Natural killer cell (primary cell): Measurements from ENCODE around the gene DNM2. TPM values are rescaled to one million over a fixed set of nuclear protein-coding genes. Genes with fewer than 3 reads are reported as not detected.
"Not testable (repeated sequence)": the region's sequence is repeated elsewhere in the genome, so short reads cannot be mapped to it uniquely, and the experiment has no call there.

Experiments used
- ATAC-seq, 3 donors: fragments of 150-1000 bp in 2 of 3; fragments of 200-7000 bp in 1 of 3; cut with Tn5 transposase; 1 replicate in 1 of 3; 2 replicates in 2 of 3; pipeline ENCODE4 v1.10.0; 2021; ENCODE audit warnings: mild to moderate bottlenecking in 2 of 3, moderate library complexity in 2 of 3
- DNase-seq, 2 donors: peaks; one replicate each; pipeline versions ENCODE4 v3.0.0 to v3.0.0-alpha.2; 2013 to 2021; ENCODE audit warnings: mixed read lengths in 1 of 2
- H3K27ac ChIP-seq: one replicate; pipeline ENCODE4 v1.5.1; 2013; ENCODE audit warnings: mild to moderate bottlenecking, low read length
- H3K27me3 ChIP-seq: one replicate; pipeline ENCODE4 v1.6.1; 2013; ENCODE audit warnings: low read length; ENCODE audit not compliant: control insufficient read depth, insufficient read depth
- H3K36me3 ChIP-seq: one replicate; pipeline ENCODE4 v1.6.1; 2013; ENCODE audit warnings: low read length; ENCODE audit not compliant: control insufficient read depth, insufficient read depth
- H3K4me1 ChIP-seq: one replicate; pipeline ENCODE4 v1.6.1; 2013; ENCODE audit warnings: low read length; ENCODE audit not compliant: control insufficient read depth, insufficient read depth
- H3K4me3 ChIP-seq: one replicate; pipeline ENCODE4 v1.5.1; 2013; ENCODE audit warnings: low read length
- H3K9me3 ChIP-seq: one replicate; pipeline ENCODE4 v1.6.1; 2013; ENCODE audit warnings: low read length; ENCODE audit not compliant: control insufficient read depth, insufficient read depth
- H3K27ac Mint-ChIP-seq, 2 donors: one replicate each; pipeline ENCODE4 v1.8.0; 2022; ENCODE audit warnings: mild to moderate bottlenecking in 2 of 2, mixed read lengths in 2 of 2, moderate library complexity in 1 of 2
- H3K27me3 Mint-ChIP-seq, 2 donors: one replicate each; pipeline ENCODE4 v1.8.0; 2022; ENCODE audit warnings: low read depth in 2 of 2, mixed read lengths in 2 of 2
- H3K36me3 Mint-ChIP-seq: one replicate; pipeline ENCODE4 v1.8.0; 2022; ENCODE audit warnings: mixed read lengths
- H3K4me1 Mint-ChIP-seq, 2 donors: one replicate each; pipeline ENCODE4 v1.8.0; 2022; ENCODE audit warnings: mixed read lengths in 2 of 2
- H3K4me3 Mint-ChIP-seq: one replicate; pipeline ENCODE4 v1.8.0; 2022; ENCODE audit warnings: mild to moderate bottlenecking, moderate library complexity, mixed read lengths
- H3K9me3 Mint-ChIP-seq, 2 donors: one replicate each; pipeline ENCODE4 v1.8.0; 2022; ENCODE audit warnings: mixed read lengths in 2 of 2
- WGBS: methylation state at CpG from one replicate; pipeline ENCODE4 v1.1.7; 2013; ENCODE audit warnings: missing lambda C conversion rate; ENCODE audit not compliant: insufficient coverage; 5-methylcytosine and 5-hydroxymethylcytosine counted together
- intact Hi-C: fragments of 100-400 bp; cut with micrococcal nuclease; formaldehyde crosslinking; loops from one replicate; pipeline ENCODE4 v1.14.2; 2022
- total RNA-seq, 4 donors: library from RNA; stranded (reverse); fragments of 120-200 nt in 1 of 4; gene quantifications; one replicate each; pipeline versions ENCODE4 v1.2.3 to v1.2.4, GENCODE V29; 2013 to 2022
- TF ChIP-seq, protein P1 (sequence below): fragments of 200-600 bp; IDR thresholded peaks from one replicate; pipeline ENCODE4 v1.8.0; 2022; ENCODE audit warnings: antibody characterized with exemption

DNM2 gene
- total RNA-seq, 3 donors from 2014 or later (not counting 1 experiment from before 2014, with no cell fraction given) = 419 to 491 (median 428) TPM

DNA sequence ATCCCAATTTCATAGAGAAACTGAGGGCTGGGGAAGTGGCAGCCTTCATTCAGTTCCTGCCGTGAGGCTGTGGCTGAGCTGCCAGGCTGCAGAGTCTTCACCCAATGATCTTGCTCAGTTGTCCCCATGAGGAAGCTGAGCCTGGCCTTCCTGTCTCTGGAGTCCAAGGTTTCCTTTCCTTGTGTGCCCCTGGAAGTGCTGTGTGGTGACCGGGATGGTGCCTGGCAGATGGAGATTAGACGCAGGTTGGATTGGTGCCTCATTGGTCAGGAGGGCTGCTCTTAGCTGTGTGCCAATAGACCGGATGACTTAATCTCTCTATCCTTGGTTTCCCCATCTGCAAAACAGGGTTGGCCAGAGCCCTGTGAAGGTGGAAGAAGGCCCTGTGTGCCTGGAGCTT lies 24.6 kb downstream of the DNM2 start:
- H3K36me3 Mint-ChIP-seq = no peaks in the 10 kb centered on the region
- no peak for DNase-seq
- Histone ChIP-seq H3K27ac (no peak overlapping the region), H3K4me3 (no peak overlapping the region), H3K4me1 (peaks cover 53% of the 10 kb centered on the region), H3K36me3 (no peaks in the 10 kb centered on the region), H3K27me3 (no peaks in the 10 kb centered on the region), H3K9me3 (no peaks in the 10 kb centered on the region)
- no peaks in the 10 kb centered on the region for H3K9me3 Mint-ChIP-seq
- H3K4me1 Mint-ChIP-seq = peaks cover 42 to 50% of the 10 kb centered on the region in 2 donors
- WGBS = 74% methylated on average over 4 of the region's 4 CpGs
- no peak for ATAC-seq
- peak overlapping the region in 1 of 2 donors; percentile 85 for H3K27ac Mint-ChIP-seq
- TF ChIP-seq, protein P1, sequence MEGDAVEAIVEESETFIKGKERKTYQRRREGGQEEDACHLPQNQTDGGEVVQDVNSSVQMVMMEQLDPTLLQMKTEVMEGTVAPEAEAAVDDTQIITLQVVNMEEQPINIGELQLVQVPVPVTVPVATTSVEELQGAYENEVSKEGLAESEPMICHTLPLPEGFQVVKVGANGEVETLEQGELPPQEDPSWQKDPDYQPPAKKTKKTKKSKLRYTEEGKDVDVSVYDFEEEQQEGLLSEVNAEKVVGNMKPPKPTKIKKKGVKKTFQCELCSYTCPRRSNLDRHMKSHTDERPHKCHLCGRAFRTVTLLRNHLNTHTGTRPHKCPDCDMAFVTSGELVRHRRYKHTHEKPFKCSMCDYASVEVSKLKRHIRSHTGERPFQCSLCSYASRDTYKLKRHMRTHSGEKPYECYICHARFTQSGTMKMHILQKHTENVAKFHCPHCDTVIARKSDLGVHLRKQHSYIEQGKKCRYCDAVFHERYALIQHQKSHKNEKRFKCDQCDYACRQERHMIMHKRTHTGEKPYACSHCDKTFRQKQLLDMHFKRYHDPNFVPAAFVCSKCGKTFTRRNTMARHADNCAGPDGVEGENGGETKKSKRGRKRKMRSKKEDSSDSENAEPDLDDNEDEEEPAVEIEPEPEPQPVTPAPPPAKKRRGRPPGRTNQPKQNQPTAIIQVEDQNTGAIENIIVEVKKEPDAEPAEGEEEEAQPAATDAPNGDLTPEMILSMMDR = no peak
- no peaks in the 10 kb centered on the region for H3K27me3 Mint-ChIP-seq
- intact Hi-C loops = no loop called here
- H3K4me3 Mint-ChIP-seq = no peak overlapping the region

GRCh38 chr19:10744253-10744798 lies 26.4 kb downstream of the DNM2 start:
- 85% methylated on average over 11 of the region's 11 CpGs for WGBS
- H3K36me3 Mint-ChIP-seq = no peaks in the 10 kb centered on the region
- H3K4me3 Mint-ChIP-seq = no peak overlapping the region
- no peaks in the 10 kb centered on the region for H3K36me3 ChIP-seq
- no peaks in the 10 kb centered on the region for H3K27me3 Mint-ChIP-seq
- no peak overlapping the region for H3K27ac Mint-ChIP-seq
- H3K4me3 ChIP-seq = no peak overlapping the region
- peaks cover 54 to 63% of the 10 kb centered on the region in 2 donors for H3K4me1 Mint-ChIP-seq
- ATAC-seq (no peak), DNase-seq (no peak)
- H3K4me1 ChIP-seq = peaks cover 57% of the 10 kb centered on the region
- no peak overlapping the region for H3K27ac ChIP-seq
- H3K9me3 ChIP-seq = no peaks in the 10 kb centered on the region
- H3K27me3 ChIP-seq = no peaks in the 10 kb centered on the region
- TF ChIP-seq, protein P1 = no peak
- intact Hi-C loops = no loop called here
- H3K9me3 Mint-ChIP-seq = no peaks in the 10 kb centered on the region

- no peak overlapping the region for H3K27ac ChIP-seq
These were observed 27.0 kb downstream of the DNM2 start for GRCh38 chr19:10744801-10745293.

GRCh38 chr19:10746437-10746836 lies 28.6 kb downstream of the DNM2 start:
- H3K4me3 Mint-ChIP-seq, H3K27me3 ChIP-seq, ATAC-seq, H3K27me3 Mint-ChIP-seq, intact Hi-C loops, H3K4me3 ChIP-seq, H3K36me3 ChIP-seq, H3K9me3 Mint-ChIP-seq, DNase-seq, H3K9me3 ChIP-seq, H3K36me3 Mint-ChIP-seq, H3K27ac ChIP-seq: not testable (repeated sequence)
- Mint-ChIP-seq H3K4me1 (peaks cover 64 to 69% of the 10 kb centered on the region in 2 donors), H3K27ac (peak overlapping the region; percentile 79 to 97)
- WGBS = 94% methylated on average over 8 of the region's 8 CpGs
- H3K4me1 ChIP-seq = peaks cover 76% of the 10 kb centered on the region

More at GRCh38 chr19:10744801-10745293, 27.0 kb downstream of the DNM2 start:
- no peaks in the 10 kb centered on the region for H3K36me3 Mint-ChIP-seq
- TF ChIP-seq, protein P1 = no peak
- DNase-seq (no peak), ATAC-seq (no peak)
- no peaks in the 10 kb centered on the region for H3K9me3 Mint-ChIP-seq
- H3K4me1 Mint-ChIP-seq = peaks cover 59 to 68% of the 10 kb centered on the region in 2 donors
- Histone ChIP-seq H3K36me3 (no peaks in the 10 kb centered on the region), H3K4me3 (no peak overlapping the region), H3K27me3 (no peaks in the 10 kb centered on the region), H3K9me3 (no peaks in the 10 kb centered on the region), H3K4me1 (peaks cover 60% of the 10 kb centered on the region)
- intact Hi-C loops = no loop called here
- no peak overlapping the region for H3K4me3 Mint-ChIP-seq
- peak overlapping the region; percentile 21 to 64 for H3K27ac Mint-ChIP-seq
- WGBS = 88% methylated on average over 12 of the region's 12 CpGs
- H3K27me3 Mint-ChIP-seq = no peaks in the 10 kb centered on the region
